Activated B cell treated with CpG ODN at 0.5 μM for 24 hours (primary cell): ENCODE measurements around the gene RASAL1. TPM values are rescaled to one million over a fixed set of nuclear protein-coding genes. Genes with fewer than 3 reads are reported as not detected.

Experiments used
- ATAC-seq: fragments of 200-7000 bp; cut with Tn5 transposase; one replicate; pipeline ENCODE4 v1.10.0; 2021; ENCODE audit warnings: low read depth, mild to moderate bottlenecking, moderate library complexity
- CTCF ChIA-PET: fragments of 350-600 bp; sonication (Branson Sonifier 250); formaldehyde crosslinking; loops from one replicate; lab custom pipeline; 2021; ENCODE audit warnings: antibody characterized with exemption; lab: Charles Lee
- POLR2A ChIA-PET: fragments of 350-600 bp; sonication (Branson Sonifier 250); formaldehyde crosslinking; loops from one replicate; lab custom pipeline; 2021; ENCODE audit warnings: antibody characterized with exemption; lab: Charles Lee
- DNase-seq: peaks from one replicate; pipeline ENCODE4 v3.0.0; 2022
- H3K27ac Mint-ChIP-seq: one replicate; pipeline ENCODE4 v1.8.0; 2020; ENCODE audit warnings: mixed read lengths
- H3K27me3 Mint-ChIP-seq: one replicate; pipeline ENCODE4 v1.8.0; 2021; ENCODE audit warnings: mixed read lengths
- H3K36me3 Mint-ChIP-seq: one replicate; pipeline ENCODE4 v1.8.0; 2021; ENCODE audit warnings: low read depth, mixed read lengths
- H3K4me1 Mint-ChIP-seq: one replicate; pipeline ENCODE4 v1.8.0; 2021; ENCODE audit warnings: mixed read lengths
- H3K4me3 Mint-ChIP-seq: one replicate; pipeline ENCODE4 v1.8.0; 2020; ENCODE audit warnings: mild to moderate bottlenecking, mixed read lengths
- H3K9me3 Mint-ChIP-seq: one replicate; pipeline ENCODE4 v1.8.0; 2020; ENCODE audit warnings: mixed read lengths
- CTCF ChIP-seq: fragments of 200-600 bp; IDR thresholded peaks from one replicate; pipeline ENCODE4 v1.8.0; 2022; ENCODE audit warnings: antibody characterized with exemption, mild to moderate bottlenecking
- intact Hi-C: fragments of 100-400 bp; cut with micrococcal nuclease; formaldehyde crosslinking; loops from one replicate; pipeline ENCODE4 v1.15.1; 2024
- total RNA-seq: library from RNA; stranded (reverse); gene quantifications from 2 replicates; pipeline ENCODE4 v1.2.3, GENCODE V29; 2022

RASAL1 gene
- total RNA-seq, 1 donor from 2014 or later: 7.1 TPM

- ATAC-seq (no peak), DNase-seq (no peak)
- CTCF ChIA-PET: interaction anchor here (1.7 to 3.2 kb wide), 2 partner anchors 23 to 29 kb away, joined by 8 to 10 read pairs; no protein-coding TSS in a partner anchor
- POLR2A ChIA-PET: interaction anchor here (1.0 to 7.7 kb wide), 5 partner anchors 9 to 23 kb away, joined by 5 to 160 read pairs (median 6); partner anchors contain the start of gene DTX1
- H3K9me3 Mint-ChIP-seq: no peaks in the 10 kb centered on the region
- TF ChIP-seq CTCF: no peak
- no peaks in the 10 kb centered on the region for H3K27me3 Mint-ChIP-seq
- intact Hi-C loops: no loop called here
- H3K27ac Mint-ChIP-seq: peak overlapping the region; percentile 53
- peaks cover 95% of the 10 kb centered on the region for H3K4me1 Mint-ChIP-seq
- peak overlapping the region; percentile 41 for H3K4me3 Mint-ChIP-seq
- peaks cover 5% of the 10 kb centered on the region for H3K36me3 Mint-ChIP-seq
Measured at GRCh38 chr12:113069149-113069548, 66.4 kb downstream of the RASAL1 start.

- Mint-ChIP-seq H3K27me3 (no peaks in the 10 kb centered on the region), H3K4me3 (peak overlapping the region; percentile 52), H3K4me1 (peaks cover 89% of the 10 kb centered on the region), H3K9me3 (no peaks in the 10 kb centered on the region), H3K36me3 (peaks cover 5% of the 10 kb centered on the region), H3K27ac (peak overlapping the region; percentile 71)
- DNase-seq (no peak), ATAC-seq (no peak)
- CTCF ChIA-PET: no interaction called here
- intact Hi-C loops: no loop called here
- POLR2A ChIA-PET: interaction anchor here (0.8 to 1.8 kb wide), 3 partner anchors 17 to 24 kb away, joined by 4 to 6 read pairs (median 5); no protein-coding TSS in a partner anchor
- no peak for TF ChIP-seq CTCF
Measured at GRCh38 chr12:113067987-113068935, 67.3 kb downstream of the RASAL1 start.

- CTCF ChIA-PET: interaction anchor here (1.4 to 2.8 kb wide), 2 partner anchors 16 to 18 kb away, joined by 4 to 10 read pairs; no protein-coding TSS in a partner anchor
- Mint-ChIP-seq H3K4me1 (peaks cover 75% of the 10 kb centered on the region), H3K27ac (peak overlapping the region; percentile 35), H3K27me3 (no peaks in the 10 kb centered on the region), H3K36me3 (peaks cover 5% of the 10 kb centered on the region), H3K9me3 (no peaks in the 10 kb centered on the region), H3K4me3 (no peak overlapping the region)
- no peak for TF ChIP-seq CTCF
- no peak for DNase-seq
- no peak for ATAC-seq
- POLR2A ChIA-PET: interaction anchor here (1.1 to 14.4 kb wide), 5 partner anchors 6 to 107 kb away, joined by 3 to 160 read pairs (median 8); partner anchors contain the start of gene OAS2
- intact Hi-C loops: no loop called here
Measured at GRCh38 chr12:113066813-113067400, 68.7 kb downstream of the RASAL1 start.

GRCh38 chr12:113065126-113066007 lies 70.2 kb downstream of the RASAL1 start:
- TF ChIP-seq CTCF: no peak
- CTCF ChIA-PET: interaction anchor here (1.1 to 2.8 kb wide), 3 partner anchors 14 to 27 kb away, joined by 3 to 10 read pairs (median 4); no protein-coding TSS in a partner anchor
- Mint-ChIP-seq H3K36me3 (peaks cover 5% of the 10 kb centered on the region), H3K27me3 (no peaks in the 10 kb centered on the region), H3K27ac (no peak overlapping the region), H3K4me1 (peaks cover 62% of the 10 kb centered on the region), H3K4me3 (peak overlapping the region; percentile 57), H3K9me3 (no peaks in the 10 kb centered on the region)
- POLR2A ChIA-PET: interaction anchor here (0.8 to 14.4 kb wide), 8 partner anchors 7 to 87 kb away, joined by 3 to 160 read pairs (median 8); partner anchors contain the start of genes DTX1 and OAS2
- intact Hi-C loops: no loop called here
- DNase-seq (no peak), ATAC-seq (peak; percentile 19)
